NT2/D1 (cell line): Measurements from ENCODE around the gene AHSA1.

ENCODE experiments used
- YY1 ChIP-seq: IDR thresholded peaks from 2 replicates; pipeline ENCODE4 v1.6.1; 2011; ENCODE audit not compliant: insufficient read length, insufficient read depth
- ZNF274 ChIP-seq: IDR thresholded peaks from 2 replicates; pipeline ENCODE4 v1.6.1; 2011; ENCODE audit warnings: mild to moderate bottlenecking, low read depth, low read length

DNA sequence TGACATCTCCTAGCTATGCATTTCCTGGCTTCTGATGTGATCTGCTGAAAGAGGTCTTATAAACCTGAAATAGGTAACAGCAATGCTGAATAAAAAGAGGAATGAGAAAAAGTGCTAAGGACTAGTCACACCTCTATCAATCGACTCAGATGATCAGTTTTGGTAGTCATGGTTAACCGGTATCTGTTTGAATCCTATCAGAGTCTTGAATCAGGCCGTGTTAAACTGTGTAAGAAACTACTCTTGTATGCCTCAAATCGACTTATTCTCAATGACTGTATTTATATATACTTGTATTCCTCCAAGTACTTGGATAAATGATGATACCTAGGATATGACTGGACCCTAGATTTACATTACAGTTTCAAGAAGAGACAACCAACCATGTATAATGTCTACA lies 51.5 kb downstream of the AHSA1 start:
- TF ChIP-seq ZNF274, result no peak
- no peak for TF ChIP-seq YY1
